Measurements from ENCODE around the gene ZBTB21.

The ZBTB21 gene

GRCh38 chr21:42009831-42010506 is at the start of gene ZBTB21:
Gene ZBTB21 (minus strand): TSS chr21:42010360. CDS start chr21:41994095, 16,265 bp downstream.
- peak; percentile 97 for DNase-seq

DNA sequence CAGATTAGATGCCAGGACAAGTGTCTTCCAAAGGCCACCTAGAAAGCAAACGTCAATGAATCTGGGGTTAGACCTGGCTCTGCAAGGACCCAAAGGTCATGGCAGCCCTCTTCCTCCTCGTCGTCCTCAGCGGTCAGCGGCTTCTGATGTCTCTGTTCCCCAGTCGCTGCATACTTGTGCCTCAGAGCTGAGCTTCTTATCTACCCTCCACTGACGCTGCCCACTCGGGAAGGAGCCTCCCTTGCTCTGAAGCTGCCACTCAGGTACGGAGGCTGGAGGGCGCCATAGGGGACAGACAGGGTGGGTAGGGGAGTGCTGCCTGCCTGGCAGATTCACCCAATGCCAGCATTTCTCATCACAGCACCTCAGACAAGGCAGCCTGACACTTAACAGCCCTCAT is 49.6 kb upstream of the ZBTB21 start:
- DNase-seq, result no peak

- no peak for DNase-seq
Observed at GRCh38 chr21:42059141-42059540, 49.0 kb upstream of the ZBTB21 start.

- DNase-seq, result no peak
Observed at GRCh38 chr21:42058631-42059111, 48.5 kb upstream of the ZBTB21 start.

DNA sequence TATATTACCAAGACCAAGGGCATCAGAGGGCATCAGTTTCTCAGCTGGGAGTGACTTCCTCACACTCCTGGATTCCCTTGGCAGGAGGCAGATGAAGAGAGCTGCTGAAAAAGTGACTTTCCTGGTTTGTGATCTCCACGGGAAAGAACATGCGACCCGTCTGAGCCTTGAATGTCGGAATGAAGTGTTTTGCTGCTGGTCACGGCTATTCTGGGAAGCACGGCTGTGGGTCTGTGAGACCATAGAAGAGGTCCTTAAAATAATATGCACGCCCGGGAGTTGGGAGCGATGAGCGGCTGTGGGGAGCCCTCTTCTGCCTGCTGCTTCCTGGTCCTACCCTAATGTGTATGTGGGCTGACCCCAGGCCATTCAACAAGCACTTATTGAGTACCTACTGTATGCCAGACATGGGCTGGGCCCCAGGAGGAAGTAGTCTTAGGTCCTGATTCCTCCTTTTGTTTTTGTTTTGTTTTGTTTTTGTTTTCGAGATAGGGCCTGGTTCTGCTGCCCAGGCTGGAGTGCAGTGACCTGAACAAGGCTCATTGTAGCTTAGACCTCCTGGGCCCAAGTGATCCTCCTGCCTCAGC is 47.8 kb upstream of the ZBTB21 start:
- no peak for DNase-seq

GRCh38 chr21:42056996-42057689 is 47.0 kb upstream of the ZBTB21 start:
- no peak for DNase-seq

GRCh38 chr21:42056468-42056867 is 46.3 kb upstream of the ZBTB21 start:
- DNase-seq, result no peak

DNA sequence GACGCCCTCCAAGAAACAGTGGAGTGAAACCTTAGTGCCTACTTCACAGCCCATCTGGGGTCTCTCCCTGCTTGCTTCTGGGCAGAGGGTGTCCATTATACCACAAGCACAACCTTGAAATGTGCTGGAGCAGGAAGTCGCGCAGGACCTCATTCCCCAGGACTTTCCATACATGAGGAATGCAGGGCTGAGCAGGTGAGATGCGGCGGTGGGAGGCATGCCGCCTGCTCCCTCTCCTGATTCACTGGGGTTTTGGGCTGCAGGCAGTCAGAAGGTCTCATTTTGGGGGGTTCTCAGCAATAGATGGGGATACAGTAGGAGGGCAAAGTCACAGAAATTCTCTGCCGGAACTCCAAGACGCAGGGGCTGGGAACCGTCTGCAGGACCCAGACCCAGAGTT is 45.3 kb upstream of the ZBTB21 start:
- no peak for DNase-seq

GRCh38 chr21:42051788-42052187 is 41.6 kb upstream of the ZBTB21 start:
- peak; percentile 42 for DNase-seq

GRCh38 chr21:42049578-42050430 is 39.6 kb upstream of the ZBTB21 start:
- no peak for DNase-seq

DNA sequence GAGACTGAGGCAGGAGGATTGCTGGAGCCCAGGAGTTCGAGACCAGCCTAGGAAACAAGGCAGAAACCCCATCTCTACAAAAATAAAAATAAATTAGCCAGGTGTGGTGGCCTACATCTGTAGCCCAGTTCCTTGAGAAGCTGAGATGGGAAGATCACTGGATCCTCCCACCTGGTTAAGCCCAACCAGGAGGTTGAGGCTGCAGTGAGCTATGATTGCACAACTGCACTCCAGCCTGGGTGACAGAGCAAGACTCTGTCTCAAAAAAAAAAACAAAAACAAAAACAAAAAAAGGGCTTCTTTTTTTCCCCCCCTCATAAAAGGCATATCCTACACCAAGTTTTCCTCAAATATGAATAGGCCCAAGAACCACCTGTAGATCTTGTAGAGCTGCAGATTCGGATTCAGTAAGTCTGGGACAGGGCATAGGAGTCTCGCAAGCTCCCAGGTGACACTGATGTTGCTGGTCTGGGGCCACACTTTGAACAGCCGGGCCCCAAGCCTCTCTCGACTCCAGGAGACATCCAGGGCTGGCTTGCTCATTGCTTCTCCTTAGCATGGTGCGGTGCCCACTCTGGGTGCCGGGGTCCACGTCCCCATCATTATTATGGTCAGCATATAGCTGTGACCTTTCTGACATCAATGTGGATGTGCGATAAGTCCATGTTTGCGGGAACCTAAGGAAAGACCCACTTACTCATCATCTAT is 38.9 kb upstream of the ZBTB21 start:
- no peak for DNase-seq

GRCh38 chr21:42047821-42048613 is 37.9 kb upstream of the ZBTB21 start:
- DNase-seq, result no peak

- DNase-seq, result no peak
Observed at GRCh38 chr21:42044871-42045495, 34.8 kb upstream of the ZBTB21 start.

- DNase-seq, result no peak
Observed at GRCh38 chr21:42043961-42044360, 33.8 kb upstream of the ZBTB21 start.

GRCh38 chr21:42043201-42043895 is 33.2 kb upstream of the ZBTB21 start:
- DNase-seq, result no peak

DNA sequence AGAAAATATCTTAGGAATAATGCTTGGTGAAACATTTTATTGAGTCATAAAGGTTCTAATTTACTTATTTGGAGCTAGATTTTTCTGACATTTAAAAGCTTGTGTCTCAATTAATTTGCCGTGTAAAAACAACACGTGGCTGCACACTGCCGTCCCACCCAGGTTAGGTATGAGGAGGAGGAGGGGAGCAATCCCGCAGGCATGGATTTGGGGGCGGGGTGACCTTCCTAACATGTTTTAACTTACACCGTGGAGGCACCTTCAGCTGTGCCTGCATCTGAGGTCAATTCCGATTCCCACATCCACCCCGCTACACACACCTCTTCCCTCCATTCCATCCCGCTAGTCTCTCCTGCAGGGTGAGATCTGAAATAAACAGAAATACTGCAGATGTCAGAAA is 32.5 kb upstream of the ZBTB21 start:
- no peak for DNase-seq

DNA sequence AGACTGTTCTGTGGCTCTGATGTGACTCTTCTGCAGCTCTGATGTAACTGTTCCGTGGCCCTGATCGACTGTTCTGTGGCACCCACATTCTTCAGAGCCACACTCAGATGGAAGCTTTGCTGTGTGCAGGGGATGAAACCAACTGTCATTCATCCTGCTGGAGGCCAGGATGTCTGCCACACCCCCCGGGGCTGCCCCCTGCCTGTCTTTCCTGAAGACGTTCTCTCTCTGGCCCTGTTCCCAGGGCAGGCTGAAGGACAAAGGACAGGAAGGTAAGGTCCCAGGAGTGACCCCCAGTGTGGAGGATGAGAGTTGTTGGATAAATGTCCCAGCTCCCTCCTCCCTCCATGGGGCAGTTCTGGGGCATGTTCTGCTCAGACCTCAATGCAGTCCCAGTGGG is 31.6 kb upstream of the ZBTB21 start:
- no peak for DNase-seq

DNA sequence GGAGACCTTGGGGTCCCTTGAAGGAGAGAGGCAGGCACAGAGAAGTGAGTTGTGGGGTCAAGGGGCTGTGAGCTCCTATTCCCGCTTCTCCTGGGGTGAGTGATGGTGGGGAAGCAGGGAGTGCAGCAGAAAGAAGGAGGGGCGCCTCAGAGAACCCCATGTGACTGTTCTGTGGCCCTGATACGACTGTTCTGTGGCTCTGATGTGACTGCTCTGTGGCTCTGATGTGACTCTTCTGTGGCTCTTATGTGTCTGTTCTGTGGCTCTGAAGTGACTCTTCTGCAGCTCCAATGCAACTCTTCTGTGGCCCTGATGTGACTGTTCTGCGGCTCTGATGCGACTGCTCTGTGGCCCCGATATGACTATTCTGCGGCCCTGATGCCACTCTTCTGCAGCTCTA is 31.1 kb upstream of the ZBTB21 start:
- no peak for DNase-seq

GRCh38 chr21:42040411-42041180 is 30.4 kb upstream of the ZBTB21 start:
- DNase-seq, result no peak

- no peak for DNase-seq
Observed at GRCh38 chr21:42039911-42040351, 29.8 kb upstream of the ZBTB21 start.

All from GF-D8 (cell line).